AG10803 (cell line): Measurements from ENCODE around the gene MAST1.

Experiments
- DNase-seq: peaks from one replicate; pipeline ENCODE4 v3.0.0; 2010; ENCODE audit warnings: low read depth
- H3K4me3 ChIP-seq: 2 replicates; pipeline ENCODE4 v1.5.1; 2011; ENCODE audit warnings: mild to moderate bottlenecking, low read length, control low read depth
- TF ChIP-seq, protein P1 (sequence below): conservative IDR thresholded peaks from 2 replicates; pipeline ENCODE4 v1.5.1; 2011; ENCODE audit warnings: mild to moderate bottlenecking, low read length, control low read depth, inconsistent platforms

MAST1 gene

DNA sequence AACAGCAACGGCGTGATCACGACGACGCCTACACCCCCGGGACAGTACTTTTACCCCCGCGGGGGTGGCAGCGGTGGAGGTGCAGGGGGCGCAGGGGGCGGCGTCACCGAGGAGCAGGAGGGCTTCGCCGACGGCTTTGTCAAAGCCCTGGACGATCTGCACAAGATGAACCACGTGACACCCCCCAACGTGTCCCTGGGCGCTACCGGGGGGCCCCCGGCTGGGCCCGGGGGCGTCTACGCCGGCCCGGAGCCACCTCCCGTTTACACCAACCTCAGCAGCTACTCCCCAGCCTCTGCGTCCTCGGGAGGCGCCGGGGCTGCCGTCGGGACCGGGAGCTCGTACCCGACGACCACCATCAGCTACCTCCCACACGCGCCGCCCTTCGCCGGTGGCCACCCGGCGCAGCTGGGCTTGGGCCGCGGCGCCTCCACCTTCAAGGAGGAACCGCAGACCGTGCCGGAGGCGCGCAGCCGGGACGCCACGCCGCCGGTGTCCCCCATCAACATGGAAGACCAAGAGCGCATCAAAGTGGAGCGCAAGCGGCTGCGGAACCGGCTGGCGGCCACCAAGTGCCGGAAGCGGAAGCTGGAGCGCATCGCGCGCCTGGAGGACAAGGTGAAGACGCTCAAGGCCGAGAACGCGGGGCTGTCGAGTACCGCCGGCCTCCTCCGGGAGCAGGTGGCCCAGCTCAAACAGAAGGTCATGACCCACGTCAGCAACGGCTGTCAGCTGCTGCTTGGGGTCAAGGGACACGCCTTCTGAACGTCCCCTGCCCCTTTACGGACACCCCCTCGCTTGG lies 46.1 kb upstream of the MAST1 start:
- peak overlapping the region; percentile 99 for H3K4me3 ChIP-seq
- TF ChIP-seq, protein P1, sequence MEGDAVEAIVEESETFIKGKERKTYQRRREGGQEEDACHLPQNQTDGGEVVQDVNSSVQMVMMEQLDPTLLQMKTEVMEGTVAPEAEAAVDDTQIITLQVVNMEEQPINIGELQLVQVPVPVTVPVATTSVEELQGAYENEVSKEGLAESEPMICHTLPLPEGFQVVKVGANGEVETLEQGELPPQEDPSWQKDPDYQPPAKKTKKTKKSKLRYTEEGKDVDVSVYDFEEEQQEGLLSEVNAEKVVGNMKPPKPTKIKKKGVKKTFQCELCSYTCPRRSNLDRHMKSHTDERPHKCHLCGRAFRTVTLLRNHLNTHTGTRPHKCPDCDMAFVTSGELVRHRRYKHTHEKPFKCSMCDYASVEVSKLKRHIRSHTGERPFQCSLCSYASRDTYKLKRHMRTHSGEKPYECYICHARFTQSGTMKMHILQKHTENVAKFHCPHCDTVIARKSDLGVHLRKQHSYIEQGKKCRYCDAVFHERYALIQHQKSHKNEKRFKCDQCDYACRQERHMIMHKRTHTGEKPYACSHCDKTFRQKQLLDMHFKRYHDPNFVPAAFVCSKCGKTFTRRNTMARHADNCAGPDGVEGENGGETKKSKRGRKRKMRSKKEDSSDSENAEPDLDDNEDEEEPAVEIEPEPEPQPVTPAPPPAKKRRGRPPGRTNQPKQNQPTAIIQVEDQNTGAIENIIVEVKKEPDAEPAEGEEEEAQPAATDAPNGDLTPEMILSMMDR: no peak

DNA sequence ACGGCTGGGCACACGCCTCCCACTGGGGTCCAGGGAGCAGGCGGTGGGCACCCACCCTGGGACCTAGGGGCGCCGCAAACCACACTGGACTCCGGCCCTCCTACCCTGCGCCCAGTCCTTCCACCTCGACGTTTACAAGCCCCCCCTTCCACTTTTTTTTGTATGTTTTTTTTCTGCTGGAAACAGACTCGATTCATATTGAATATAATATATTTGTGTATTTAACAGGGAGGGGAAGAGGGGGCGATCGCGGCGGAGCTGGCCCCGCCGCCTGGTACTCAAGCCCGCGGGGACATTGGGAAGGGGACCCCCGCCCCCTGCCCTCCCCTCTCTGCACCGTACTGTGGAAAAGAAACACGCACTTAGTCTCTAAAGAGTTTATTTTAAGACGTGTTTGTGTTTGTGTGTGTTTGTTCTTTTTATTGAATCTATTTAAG lies 45.4 kb upstream of the MAST1 start:
- TF ChIP-seq, protein P1: no peak
- no peak for DNase-seq
- peak overlapping the region; percentile 99 for H3K4me3 ChIP-seq

More for the DNA sequence above, 46.1 kb upstream of the MAST1 start:
- peak; percentile 64 for DNase-seq

DNA sequence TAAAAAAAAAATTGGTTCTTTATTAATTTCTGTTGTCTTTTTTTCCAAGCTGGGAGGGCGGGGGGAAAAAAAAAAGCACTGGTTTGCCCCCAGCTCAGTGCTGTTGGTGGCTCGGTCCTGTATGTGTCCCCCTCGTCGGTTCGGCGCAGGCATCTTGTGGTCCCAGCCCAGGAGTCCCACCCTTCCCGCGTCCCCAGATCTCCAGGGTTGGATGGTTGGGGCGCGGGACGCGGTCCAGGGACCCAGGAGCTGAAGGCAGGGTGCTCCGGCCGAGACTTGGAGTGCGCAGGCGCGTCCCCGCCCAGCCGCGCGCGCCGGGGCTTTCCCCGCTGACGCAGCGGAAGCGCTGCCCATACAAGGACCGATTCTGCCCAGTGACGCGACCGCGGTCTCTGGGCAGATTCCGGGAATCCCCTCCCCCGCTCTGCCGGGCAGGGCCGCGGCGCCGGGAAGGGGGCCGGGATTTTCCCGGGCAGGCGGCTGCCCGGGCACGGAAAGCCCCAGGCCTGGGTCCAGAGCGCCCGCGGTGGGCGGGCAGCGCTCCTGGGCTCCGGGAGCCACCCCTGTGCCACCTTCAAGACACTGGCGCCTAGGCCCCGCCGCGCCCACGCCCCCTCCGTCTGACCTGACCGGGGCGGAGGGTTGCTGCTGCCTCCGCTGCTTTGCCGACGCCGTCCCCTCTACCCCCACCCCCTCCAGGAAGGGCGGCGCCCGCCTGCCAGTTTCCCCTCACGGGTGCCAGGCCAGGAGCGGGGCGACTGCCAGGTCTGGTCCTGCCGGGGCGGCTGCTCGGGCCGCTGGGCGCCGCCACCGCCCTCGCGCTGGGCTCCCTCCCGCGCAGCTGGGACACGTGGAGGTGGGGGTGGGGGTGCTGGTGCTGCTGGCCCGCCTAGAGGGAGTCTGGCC lies 44.8 kb upstream of the MAST1 start:
- TF ChIP-seq, protein P1: 0 out of 2 replicates have a peak, but pooled peaks have one; percentile 3
- peak overlapping the region; percentile 99 for H3K4me3 ChIP-seq
- DNase-seq: peak; percentile 92

DNA sequence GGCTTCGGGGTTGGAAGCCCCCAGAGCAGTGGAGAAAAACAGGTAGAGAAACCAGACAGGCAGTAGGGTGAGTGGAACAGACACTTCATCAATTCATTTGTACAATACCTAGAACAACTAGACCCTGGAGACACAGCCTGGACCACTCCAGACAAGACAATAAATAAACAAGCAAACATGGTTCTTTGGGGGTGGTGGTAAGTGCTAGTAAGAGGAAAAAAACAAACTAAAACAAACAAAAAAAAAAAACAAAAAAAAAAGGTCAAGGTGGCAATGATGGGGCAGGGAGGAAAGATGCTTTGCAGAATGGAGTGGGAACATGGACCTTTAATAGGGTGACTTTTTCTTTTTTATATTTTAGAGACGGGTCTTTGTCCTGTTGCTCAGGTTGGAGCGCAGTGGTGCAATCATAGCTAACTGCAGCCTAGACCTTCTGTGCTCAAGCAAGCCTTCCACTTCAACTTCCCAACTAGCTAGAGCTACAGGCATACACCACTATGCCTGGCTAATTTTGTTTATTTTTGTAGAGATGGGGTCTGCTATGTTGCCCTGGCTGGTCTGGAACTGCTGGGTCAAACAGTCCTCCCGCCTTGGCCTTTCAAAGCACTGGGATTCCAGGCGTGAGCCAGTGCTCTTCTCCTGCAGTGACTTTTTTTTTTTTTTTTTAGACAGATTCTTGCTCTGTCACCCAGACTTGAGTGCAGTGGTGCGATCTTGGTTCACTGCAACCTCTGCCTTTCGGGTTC lies 43.9 kb upstream of the MAST1 start:
- peak; percentile 42 for DNase-seq
- TF ChIP-seq, protein P1: no peak
- H3K4me3 ChIP-seq: peak overlapping the region; percentile 99

DNA sequence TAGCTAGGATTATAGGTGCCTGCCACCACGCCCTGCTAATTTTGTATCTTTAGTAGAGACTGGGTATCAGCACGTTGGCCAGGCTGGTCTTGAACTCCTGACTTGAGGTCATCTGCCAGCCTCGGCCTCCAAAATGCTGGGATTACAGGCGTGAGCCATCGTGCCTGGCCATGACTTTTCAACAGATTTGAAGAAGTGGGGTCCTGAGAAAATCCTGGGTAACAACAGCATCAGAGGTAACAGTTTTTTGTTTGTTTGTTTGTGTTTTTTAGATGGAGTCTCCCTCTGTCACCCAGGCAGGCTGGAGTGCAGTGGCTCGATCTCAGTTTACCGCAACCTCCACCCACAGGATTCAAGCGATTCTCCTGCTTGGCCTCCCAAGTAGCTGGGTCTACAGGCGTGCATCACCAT lies 43.3 kb upstream of the MAST1 start:
- DNase-seq: no peak
- H3K4me3 ChIP-seq: no peak overlapping the region
- TF ChIP-seq, protein P1: no peak

DNA sequence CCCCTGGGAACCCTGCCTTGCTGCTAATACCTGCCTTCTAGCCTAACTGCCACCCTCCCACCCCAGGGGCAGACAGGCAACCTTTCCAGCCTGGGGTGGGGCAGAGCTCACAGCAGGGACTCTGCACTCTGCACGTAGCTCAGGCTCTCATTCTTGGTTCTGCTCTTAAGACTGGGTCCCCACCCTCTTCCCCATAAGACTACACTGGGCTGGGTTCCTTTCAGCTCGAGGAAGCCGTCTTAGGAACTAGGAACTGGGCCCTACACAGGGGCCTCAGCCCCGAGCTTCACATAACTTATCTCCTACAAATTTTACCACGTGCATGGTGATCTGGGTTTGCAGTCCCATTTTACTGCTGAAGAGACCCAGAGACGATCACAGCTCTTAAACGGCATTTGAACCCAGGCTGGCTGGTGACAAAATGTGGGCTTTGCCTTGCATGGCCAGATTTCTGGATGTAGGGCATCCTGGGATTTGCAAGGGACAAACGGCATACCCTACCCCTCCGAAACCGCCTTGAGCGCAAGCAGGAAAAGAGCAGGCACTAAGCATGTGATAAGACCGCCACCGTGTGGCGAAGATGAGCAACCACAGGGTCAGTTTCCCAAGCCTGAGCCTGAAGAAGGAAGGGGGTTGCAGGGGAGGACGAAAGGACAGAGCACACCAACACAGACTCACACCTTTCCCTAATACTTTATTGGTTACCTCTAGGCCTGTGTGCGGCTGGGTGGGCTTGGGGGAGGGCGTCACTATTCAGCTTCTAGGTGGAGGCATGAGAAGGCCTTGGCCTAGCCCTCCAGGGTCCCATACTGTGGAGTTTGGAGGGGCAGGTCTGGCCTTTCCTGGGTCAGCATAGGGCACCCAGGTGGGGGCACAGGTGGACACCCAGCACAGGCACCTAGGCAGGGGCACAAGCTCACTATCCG lies 41.9 kb upstream of the MAST1 start:
- H3K4me3 ChIP-seq: no peak overlapping the region

More for the DNA sequence above, 41.9 kb upstream of the MAST1 start:
- DNase-seq: peak; percentile 72
- TF ChIP-seq, protein P1: peak; percentile 95
